ENCODE measurements around the gene CEBPZ.
A peak's percentile ranks its signal among the peaks of the same experiment; 100 is the strongest.

The CEBPZ gene

GRCh38 chr2:37180006-37180639 is 51.3 kb downstream of the CEBPZ start:
- no peak for DNase-seq (ENCODE audit: low read depth in 2 of 2)

DNA sequence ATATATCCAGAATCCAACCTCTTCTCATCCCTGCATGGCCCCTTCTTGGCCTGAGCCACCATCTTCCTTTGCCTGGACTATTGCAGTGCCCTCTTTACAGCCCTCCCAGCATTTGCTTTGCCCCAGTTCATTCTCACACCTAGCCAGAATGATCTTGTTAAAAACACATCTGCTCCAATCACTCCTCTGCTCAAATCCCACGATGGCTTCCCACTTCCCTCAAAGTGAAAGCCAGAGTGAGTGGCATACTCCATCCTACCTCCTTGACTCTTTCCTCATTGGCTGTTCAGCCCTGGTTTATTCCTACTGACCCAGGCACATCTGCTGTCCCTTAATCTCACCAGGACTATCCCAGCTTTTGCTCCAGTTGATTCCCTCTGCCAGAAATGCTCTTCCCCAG is 57.7 kb downstream of the CEBPZ start:
- no peak for DNase-seq (ENCODE audit: low read depth in 2 of 2)

GRCh38 chr2:37171624-37171950 is 59.8 kb downstream of the CEBPZ start:
- DNase-seq (ENCODE audit: low read depth in 2 of 2), result no peak

DNA sequence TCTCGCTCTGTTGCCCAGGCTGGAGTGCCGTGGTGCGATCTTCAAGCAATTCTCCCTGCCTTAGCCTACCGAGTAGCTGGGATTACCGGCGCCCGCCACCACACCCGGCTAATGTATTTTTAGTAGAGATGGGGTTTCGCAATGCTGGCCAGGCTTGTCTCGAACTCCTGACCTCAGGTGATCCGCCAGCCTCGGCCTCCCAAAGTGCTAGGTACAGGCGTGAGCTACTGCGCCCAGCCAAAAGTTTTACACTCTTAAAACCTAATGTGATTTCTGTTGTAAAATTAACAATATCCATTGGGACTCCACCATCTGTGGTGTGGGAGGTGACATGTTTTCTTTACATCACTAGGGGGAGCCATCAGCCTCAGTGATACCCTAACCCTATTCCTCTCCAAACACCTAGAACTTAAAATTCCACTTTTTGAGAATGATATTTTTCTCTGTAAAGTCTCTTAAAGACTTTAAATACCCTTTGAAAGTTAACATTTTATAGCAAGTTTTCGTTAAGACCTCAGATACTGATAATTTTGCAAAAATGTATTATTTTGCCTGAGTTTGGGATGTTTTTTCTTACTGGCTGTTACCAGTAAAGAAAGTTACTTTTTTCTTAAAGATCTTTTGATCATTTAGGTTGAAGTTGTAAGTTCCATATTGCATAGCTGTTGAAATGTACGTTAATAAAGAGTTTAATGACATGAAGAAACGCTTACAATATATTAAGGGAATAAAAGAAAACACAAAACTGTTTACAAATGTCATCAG is 63.0 kb downstream of the CEBPZ start:
- DNase-seq (ENCODE audit: low read depth in 2 of 2), result no peak

DNA sequence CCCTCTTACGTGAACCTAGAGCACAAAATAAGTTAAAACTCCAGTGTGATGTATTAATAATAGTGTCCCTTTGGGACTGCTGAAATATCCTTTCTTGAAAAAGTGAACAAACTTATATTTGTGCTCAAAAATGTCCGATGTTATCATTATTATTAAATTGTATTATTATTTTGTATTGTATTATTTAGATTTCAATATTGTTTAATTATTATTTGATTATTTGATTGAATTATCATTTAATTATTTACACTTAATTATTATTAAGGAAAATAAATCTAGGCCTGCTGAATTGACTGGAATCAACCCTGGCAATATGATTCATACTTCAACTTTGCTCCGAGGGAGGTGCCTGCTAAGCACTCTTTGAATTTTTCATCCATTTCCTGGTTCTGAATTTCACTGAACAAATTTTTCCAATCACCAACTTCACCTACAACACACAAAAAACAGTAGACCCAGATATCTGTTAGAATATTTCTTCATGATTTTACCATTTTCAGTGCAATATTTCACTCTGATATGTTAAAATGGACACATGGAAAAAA is 63.7 kb downstream of the CEBPZ start:
- no peak for DNase-seq (ENCODE audit: low read depth in 2 of 2)

DNA sequence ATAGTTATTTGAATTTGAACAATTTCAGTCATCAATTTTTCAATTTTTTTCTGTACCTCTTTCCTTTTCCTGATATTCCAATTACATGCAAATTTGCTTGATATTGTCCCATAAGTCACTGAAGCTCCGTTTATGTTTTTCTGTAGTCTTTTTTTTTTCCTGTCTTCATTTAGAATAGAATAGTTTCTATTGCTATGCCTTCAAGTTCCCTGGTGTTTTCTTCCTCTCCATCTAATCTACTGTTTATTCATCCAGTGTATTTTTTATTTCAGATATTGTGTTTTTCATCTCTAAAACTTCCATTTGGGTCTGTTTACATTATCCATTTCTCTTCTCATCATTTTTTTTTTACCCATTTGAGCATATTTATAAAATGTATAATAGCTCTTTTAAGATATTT is 66.6 kb downstream of the CEBPZ start:
- no peak for DNase-seq (ENCODE audit: low read depth in 2 of 2)

- DNase-seq (ENCODE audit: low read depth in 2 of 2), result peak; percentile 70 to 75
Measured at GRCh38 chr2:37156857-37157714, 74.3 kb downstream of the CEBPZ start, which contains the start of gene EIF2AK2. Gene EIF2AK2 (minus strand): TSS chr2:37156980. CDS start chr2:37147806, 9,174 bp downstream.

- peak in 1 of 2 donors; percentile 10 for DNase-seq (ENCODE audit: low read depth in 2 of 2)
Measured at GRCh38 chr2:37156071-37156856, 75.1 kb downstream of the CEBPZ start.

GRCh38 chr2:37154785-37155184 is 76.6 kb downstream of the CEBPZ start:
- no peak for DNase-seq (ENCODE audit: low read depth in 2 of 2)

DNA sequence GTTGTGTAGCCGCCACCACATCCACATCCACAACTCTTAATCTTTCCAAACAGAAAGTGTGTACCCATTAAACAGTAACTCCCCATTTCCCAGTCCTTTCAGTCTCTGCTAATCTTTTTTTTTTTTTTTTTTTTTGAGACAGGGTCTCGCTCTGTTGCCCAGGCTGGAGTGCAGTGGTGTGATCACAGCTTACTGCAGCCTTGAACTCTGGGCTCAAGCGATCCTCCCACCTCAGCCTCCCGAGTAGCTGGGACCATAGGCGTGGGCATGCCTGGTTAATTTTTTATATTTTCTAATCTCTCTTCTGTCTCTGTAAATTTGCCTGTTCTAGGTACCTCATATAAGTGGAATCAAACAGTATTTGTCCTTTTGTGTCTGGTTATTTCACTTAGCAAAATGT is 78.2 kb downstream of the CEBPZ start:
- DNase-seq (ENCODE audit: low read depth in 2 of 2), result no peak

Measured in stimulated activated CD4-positive, alpha-beta T cell treated with anti-CD3 and anti-CD28 coated beads, Interleukin-15, amount 100 ng/mL, for 48 hours (primary cell).